Subcutaneous adipose tissue (tissue), 4 donors: ENCODE results near the gene NOC3L. TPM values are rescaled to one million over a fixed set of nuclear protein-coding genes. Genes with fewer than 3 reads are reported as not detected.

Source experiments
- CTCF ChIP-seq: fragments of 450-650 bp; IDR thresholded peaks from one replicate; pipeline ENCODE4 v1.5.1; 2016; ENCODE audit warnings: low read depth, mild to moderate bottlenecking, control low read depth, antibody characterized with exemption, moderate library complexity
- total RNA-seq, 4 donors: library from RNA; depleted of rRNA; stranded (reverse); fragments of >200 nt; gene quantifications; one replicate each; pipeline ENCODE4 v1.1.0, GENCODE V29; 2016

The NOC3L gene
- total RNA-seq, 4 donors from 2014 or later = 10.0 to 36.8 (median 16.0) TPM

- no peak for TF ChIP-seq CTCF
Observed at GRCh38 chr10:94376865-94377264, 14.1 kb upstream of the NOC3L start.

GRCh38 chr10:94375374-94375773 lies 12.6 kb upstream of the NOC3L start:
- TF ChIP-seq CTCF = no peak

- no peak for TF ChIP-seq CTCF
Observed at GRCh38 chr10:94370501-94370900, 7.8 kb upstream of the NOC3L start.

GRCh38 chr10:94366382-94366781 lies 3.6 kb upstream of the NOC3L start:
- no peak for TF ChIP-seq CTCF

- no peak for TF ChIP-seq CTCF
Observed at GRCh38 chr10:94364482-94364881, 1.7 kb upstream of the NOC3L start.

- TF ChIP-seq CTCF = no peak
Observed at GRCh38 chr10:94363251-94363565, 469 bp upstream of the NOC3L start.

GRCh38 chr10:94361171-94361794 lies 1.5 kb downstream of the NOC3L start:
- no peak for TF ChIP-seq CTCF
